Upper lobe of left lung (tissue), 6 donors: Measurements from ENCODE around the gene BET1L. TPM values are rescaled to one million over a fixed set of nuclear protein-coding genes. Genes with fewer than 3 reads are reported as not detected.
"Not testable (repeated sequence)": the region's sequence is repeated elsewhere in the genome, so short reads cannot be mapped to it uniquely, and the experiment has no call there.

Experiments
- ATAC-seq, 2 donors: fragments of 200-7000 bp; cut with Tn5 transposase; one replicate each; pipeline ENCODE4 v1.9.1; 2022; ENCODE audit warnings: mild to moderate bottlenecking in 2 of 2, moderate library complexity in 2 of 2; ENCODE audit not compliant: low FRiP score in 2 of 2
- DNase-seq, 2 donors: peaks; one replicate each; pipeline ENCODE4 v3.0.0-alpha.2; 2019 to 2020
- H3K27ac ChIP-seq, 4 donors: fragments of 200-600 bp; sonication (generic); one replicate each; pipeline ENCODE4 v1.5.1; 2016 to 2019
- H3K27me3 ChIP-seq, 4 donors: fragments of 200-600 bp; sonication (generic); one replicate each; pipeline ENCODE4 v1.5.1; 2017 to 2019
- H3K36me3 ChIP-seq, 4 donors: fragments of 200-600 bp; sonication (generic); one replicate each; pipeline ENCODE4 v1.5.1; 2016 to 2019
- H3K4me1 ChIP-seq, 4 donors: fragments of 200-600 bp; sonication (generic); one replicate each; pipeline ENCODE4 v1.5.1; 2018 to 2019
- H3K4me3 ChIP-seq, 4 donors: fragments of 200-600 bp; sonication (generic); one replicate each; pipeline ENCODE4 v1.5.1; 2017 to 2019; ENCODE audit warnings: mild to moderate bottlenecking in 2 of 4, moderate library complexity in 1 of 4
- H3K9me3 ChIP-seq, 4 donors: fragments of 200-600 bp; sonication (generic); one replicate each; pipeline ENCODE4 v1.5.1; 2018 to 2019
- WGBS, 2 donors: methylation state at CpG; one replicate each; pipeline ENCODE4 v1.1.5; 2017 to 2018; 5-methylcytosine and 5-hydroxymethylcytosine counted together
- small RNA-seq, 4 donors: library from RNA; depleted of rRNA; stranded (forward); fragments of <200 nt; gene quantifications; one replicate each; pipeline ENCODE3, GENCODE V24; 2016
- total RNA-seq, 6 donors: library from RNA; depleted of rRNA in 4 of 6; stranded (reverse); fragments of >200 nt in 4 of 6; gene quantifications; one replicate each; pipeline versions ENCODE4 v1.1.0 to v1.2.1, GENCODE V29; 2016 to 2021
- TF ChIP-seq, protein P1 (sequence below), 6 experiments: fragments of 450-650 bp in 4 of 6; fragments of 200-600 bp in 2 of 6; sonication (generic) in 2 of 6; IDR thresholded peaks; one replicate each; pipeline ENCODE4 v1.5.1; 2016 to 2019; ENCODE audit warnings: antibody characterized with exemption in 6 of 6
- donor health status: DM: no; HTN: no; CAD: no; lungs with moderate emphysema.
- donor health status: DM: no; HTN: yes; CAD: no; lungs with severe emphysema.

BET1L gene
- total RNA-seq, 6 donors from 2014 or later: 24.3 to 70.1 (median 39.0) TPM

- not testable (repeated sequence) for H3K36me3 ChIP-seq, H3K27ac ChIP-seq, H3K4me1 ChIP-seq, H3K27me3 ChIP-seq, H3K4me3 ChIP-seq, H3K9me3 ChIP-seq
- TF ChIP-seq, protein P1, sequence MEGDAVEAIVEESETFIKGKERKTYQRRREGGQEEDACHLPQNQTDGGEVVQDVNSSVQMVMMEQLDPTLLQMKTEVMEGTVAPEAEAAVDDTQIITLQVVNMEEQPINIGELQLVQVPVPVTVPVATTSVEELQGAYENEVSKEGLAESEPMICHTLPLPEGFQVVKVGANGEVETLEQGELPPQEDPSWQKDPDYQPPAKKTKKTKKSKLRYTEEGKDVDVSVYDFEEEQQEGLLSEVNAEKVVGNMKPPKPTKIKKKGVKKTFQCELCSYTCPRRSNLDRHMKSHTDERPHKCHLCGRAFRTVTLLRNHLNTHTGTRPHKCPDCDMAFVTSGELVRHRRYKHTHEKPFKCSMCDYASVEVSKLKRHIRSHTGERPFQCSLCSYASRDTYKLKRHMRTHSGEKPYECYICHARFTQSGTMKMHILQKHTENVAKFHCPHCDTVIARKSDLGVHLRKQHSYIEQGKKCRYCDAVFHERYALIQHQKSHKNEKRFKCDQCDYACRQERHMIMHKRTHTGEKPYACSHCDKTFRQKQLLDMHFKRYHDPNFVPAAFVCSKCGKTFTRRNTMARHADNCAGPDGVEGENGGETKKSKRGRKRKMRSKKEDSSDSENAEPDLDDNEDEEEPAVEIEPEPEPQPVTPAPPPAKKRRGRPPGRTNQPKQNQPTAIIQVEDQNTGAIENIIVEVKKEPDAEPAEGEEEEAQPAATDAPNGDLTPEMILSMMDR (IDR thresholded peaks at IDR 0.05): peak in 2 of 6 experiments; percentile 6 to 28
- ATAC-seq (peak; percentile 75 to 92), DNase-seq (peak; percentile 26 to 83)
- WGBS, 2 donors: 60% methylated on average over 6 of the region's 25 CpGs; no CpG with 5 or more reads in 1 of the 2 donors
These were observed 17.3 kb downstream of the BET1L start for GRCh38 chr11:189843-190311.

- not testable (repeated sequence) for H3K27me3 ChIP-seq, H3K4me3 ChIP-seq, H3K9me3 ChIP-seq, H3K27ac ChIP-seq, H3K36me3 ChIP-seq, H3K4me1 ChIP-seq
- TF ChIP-seq, protein P1 (IDR thresholded peaks at IDR 0.05): peak in 1 of 6 experiments; percentile 33
- DNase-seq: peak in 1 of 2 donors; percentile 86
- peak; percentile 65 to 77 for ATAC-seq
- WGBS, 2 donors: 85 to 94% methylated on average over 13 to 43 of the region's 55 CpGs
These were observed 17.9 kb downstream of the BET1L start for GRCh38 chr11:189200-189783.

DNA sequence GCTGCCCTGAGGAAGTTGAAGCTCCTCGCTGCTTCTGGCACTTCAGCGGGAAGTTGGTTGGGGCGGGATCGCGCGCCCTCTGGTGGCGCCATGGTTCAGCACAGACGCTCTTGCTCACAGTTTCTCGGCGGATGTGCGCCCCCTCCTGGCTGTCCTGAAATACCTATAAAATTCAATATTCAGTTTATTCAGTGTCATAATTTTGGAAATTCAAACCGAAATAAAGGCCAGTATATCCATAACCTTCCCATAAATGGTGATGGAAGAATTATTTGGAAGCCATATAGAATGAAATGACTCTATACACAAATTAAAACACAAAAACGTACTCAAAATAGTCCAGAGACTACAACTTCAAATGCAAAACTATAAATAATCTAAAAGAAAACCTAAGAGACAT is 27.0 kb downstream of the BET1L start:
- 0% methylated on average over 2 of the region's 13 CpGs for WGBS, 2 donors
- H3K9me3 ChIP-seq, H3K36me3 ChIP-seq, ATAC-seq, DNase-seq, H3K4me1 ChIP-seq, H3K27ac ChIP-seq, H3K4me3 ChIP-seq, H3K27me3 ChIP-seq: not testable (repeated sequence)

Small RNAs within 50 kb of the gene (small RNA-seq; reads per million reads assigned to genes)
- gene RNU6-447P: 0 reads per million in 4 donors

Other genes with a start within 250 kb of the BET1L start
- not detected for gene SCGB1C1, start 14.3 kb downstream of the BET1L start, total RNA-seq
- 100 to 1,000 TPM in 4 of 6 donors, 10 to 100 TPM in 2; 65.9 to 135 (median 105) TPM for gene RIC8A, start 309 bp upstream of the BET1L start, total RNA-seq
- gene SIRT3, start 28.9 kb upstream of the BET1L start, total RNA-seq: 10 to 100 TPM; 11.7 to 37.6 (median 24.0) TPM
- gene PSMD13, start 29.6 kb upstream of the BET1L start, total RNA-seq: 100 to 1,000 TPM in 4 of 6 donors, 10 to 100 TPM in 2; 85.2 to 113 (median 106) TPM
- 1 to 10 TPM; 1.3 to 7.3 (median 3.1) TPM for gene NLRP6, start 71.0 kb upstream of the BET1L start, total RNA-seq
- 100 to 1,000 TPM in 2 of 6 donors, 10 to 100 TPM in 4; 34.1 to 535 (median 65.2) TPM for gene PGGHG, start 81.7 kb upstream of the BET1L start, total RNA-seq
- not detected for gene IFITM5, start 92.1 kb upstream of the BET1L start, total RNA-seq
- 100 to 1,000 TPM; 113 to 704 (median 271) TPM for gene IFITM2, start 100.4 kb upstream of the BET1L start, total RNA-seq
- 100 to 1,000 TPM in 1 of 6 donors, 10 to 100 TPM in 5; 16.8 to 119 (median 74.5) TPM for gene IFITM1, start 106.6 kb upstream of the BET1L start, total RNA-seq
- 100 to 1,000 TPM; 132 to 860 (median 360) TPM for gene IFITM3, start 113.5 kb upstream of the BET1L start, total RNA-seq
- 1 to 10 TPM in 1 of 6 donors, under 1 TPM in 4, not detected in 1; 0.23 to 2.1 (median 0.54) TPM for gene B4GALNT4, start 162.1 kb upstream of the BET1L start, total RNA-seq
- 10 to 100 TPM; 33.4 to 86.3 (median 55.2) TPM for gene PKP3, start 186.8 kb upstream of the BET1L start, total RNA-seq
- 100 to 1,000 TPM in 3 of 6 donors, 10 to 100 TPM in 3; 54.7 to 116 (median 91.1) TPM for gene SIGIRR, start 207.6 kb upstream of the BET1L start, total RNA-seq
- 10 to 100 TPM; 11.7 to 62.9 (median 18.8) TPM for gene ANO9, start 234.6 kb upstream of the BET1L start, total RNA-seq
- 100 to 1,000 TPM in 1 of 6 donors, 10 to 100 TPM in 5; 29.6 to 188 (median 45.1) TPM for gene PTDSS2, start 242.9 kb upstream of the BET1L start, total RNA-seq